Fibroblast of the aortic adventitia (primary cell): Measurements from ENCODE around the gene PSME3IP1. TPM values are rescaled to one million over a fixed set of nuclear protein-coding genes. Genes with fewer than 3 reads are reported as not detected.

Experiments used
- DNase-seq: peaks from one replicate; pipeline ENCODE4 v3.0.0-alpha.2; 2010; ENCODE audit warnings: low read depth
- H3K4me3 ChIP-seq: 2 replicates; pipeline ENCODE4 v1.5.1; 2011; ENCODE audit warnings: low read depth, mild to moderate bottlenecking, control low read depth, low read length, moderate library complexity
- total RNA-seq: library from RNA; depleted of rRNA; stranded (reverse); fragments of >200 nt; gene quantifications from 2 replicates; pipeline ENCODE4 v1.2.3, GENCODE V29; 2012; ENCODE audit warnings: low replicate concordance
- TF ChIP-seq, protein P1 (sequence below): IDR thresholded peaks from 2 replicates; pipeline ENCODE4 v1.5.1; 2011; ENCODE audit warnings: mild to moderate bottlenecking, low read length, control low read depth, inconsistent platforms; ENCODE audit not compliant: insufficient read depth

Gene PSME3IP1
- total RNA-seq, 1 donor, result 71.5 TPM

DNA sequence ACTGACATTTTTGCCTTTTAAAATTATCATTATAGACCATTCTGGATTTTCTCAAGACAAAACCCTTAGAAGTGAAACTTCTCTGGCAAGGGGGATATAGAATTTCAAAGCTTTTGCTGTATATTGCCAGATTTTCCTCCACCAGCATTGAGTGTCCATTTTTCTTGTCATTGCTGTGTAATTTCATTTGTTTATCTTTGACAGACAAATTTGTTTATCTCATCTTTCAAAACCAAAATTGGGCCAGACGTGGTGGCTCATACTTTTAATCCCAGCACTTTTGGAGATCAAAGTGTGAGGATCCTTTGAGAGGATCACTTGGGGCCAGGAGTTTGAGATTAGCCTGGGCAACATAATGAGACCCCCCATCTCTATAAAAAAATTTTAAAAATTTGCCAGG is 43.2 kb upstream of the PSME3IP1 start:
- TF ChIP-seq, protein P1, sequence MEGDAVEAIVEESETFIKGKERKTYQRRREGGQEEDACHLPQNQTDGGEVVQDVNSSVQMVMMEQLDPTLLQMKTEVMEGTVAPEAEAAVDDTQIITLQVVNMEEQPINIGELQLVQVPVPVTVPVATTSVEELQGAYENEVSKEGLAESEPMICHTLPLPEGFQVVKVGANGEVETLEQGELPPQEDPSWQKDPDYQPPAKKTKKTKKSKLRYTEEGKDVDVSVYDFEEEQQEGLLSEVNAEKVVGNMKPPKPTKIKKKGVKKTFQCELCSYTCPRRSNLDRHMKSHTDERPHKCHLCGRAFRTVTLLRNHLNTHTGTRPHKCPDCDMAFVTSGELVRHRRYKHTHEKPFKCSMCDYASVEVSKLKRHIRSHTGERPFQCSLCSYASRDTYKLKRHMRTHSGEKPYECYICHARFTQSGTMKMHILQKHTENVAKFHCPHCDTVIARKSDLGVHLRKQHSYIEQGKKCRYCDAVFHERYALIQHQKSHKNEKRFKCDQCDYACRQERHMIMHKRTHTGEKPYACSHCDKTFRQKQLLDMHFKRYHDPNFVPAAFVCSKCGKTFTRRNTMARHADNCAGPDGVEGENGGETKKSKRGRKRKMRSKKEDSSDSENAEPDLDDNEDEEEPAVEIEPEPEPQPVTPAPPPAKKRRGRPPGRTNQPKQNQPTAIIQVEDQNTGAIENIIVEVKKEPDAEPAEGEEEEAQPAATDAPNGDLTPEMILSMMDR, result no peak
- no peak for DNase-seq

DNA sequence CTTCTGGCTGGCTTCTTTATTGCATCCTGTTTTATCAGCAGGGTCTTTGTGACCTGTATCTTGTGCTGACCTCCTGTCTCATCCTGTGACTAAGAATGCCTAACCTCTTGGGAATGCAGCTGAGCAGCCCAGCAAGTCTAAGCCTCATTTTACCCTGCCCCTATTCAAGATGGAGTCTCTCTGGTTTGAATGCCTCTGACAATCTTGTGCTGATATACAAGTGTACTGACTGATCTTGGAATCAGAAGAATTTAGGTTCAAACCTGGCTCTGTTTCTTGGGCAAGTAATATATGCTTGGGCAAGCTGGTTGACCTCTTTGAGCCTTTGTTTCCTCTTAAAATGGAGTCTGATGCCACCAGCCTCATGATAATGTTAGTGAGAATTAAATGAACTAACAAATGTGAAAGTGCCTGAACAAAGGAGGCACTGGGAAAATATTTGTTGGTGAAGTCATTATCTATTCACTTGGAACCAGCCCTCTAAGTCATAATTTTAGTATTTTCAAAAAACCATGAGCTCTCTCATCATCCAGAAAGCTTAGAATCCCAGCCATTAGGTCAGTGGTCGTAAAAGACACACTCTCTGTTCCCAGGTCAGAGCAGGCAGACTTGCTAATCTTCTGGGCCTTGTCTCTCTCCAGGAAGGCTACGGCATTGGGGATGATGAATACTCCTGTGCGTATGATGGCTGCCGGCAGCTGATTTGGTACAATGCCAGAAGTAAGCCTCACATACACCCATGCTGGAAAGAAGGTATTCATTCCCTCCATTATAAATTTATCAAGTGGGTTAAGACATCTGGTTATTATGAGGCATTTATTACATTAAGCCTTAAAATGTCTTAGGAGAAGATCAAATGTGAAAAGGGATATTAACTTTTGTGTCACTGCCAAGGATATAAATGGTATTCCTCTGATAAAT is 41.1 kb upstream of the PSME3IP1 start:
- H3K4me3 ChIP-seq, result no peak overlapping the region
- DNase-seq, result no peak
- TF ChIP-seq, protein P1, result no peak

More for the DNA sequence above, 43.2 kb upstream of the PSME3IP1 start:
- no peak overlapping the region for H3K4me3 ChIP-seq

DNA sequence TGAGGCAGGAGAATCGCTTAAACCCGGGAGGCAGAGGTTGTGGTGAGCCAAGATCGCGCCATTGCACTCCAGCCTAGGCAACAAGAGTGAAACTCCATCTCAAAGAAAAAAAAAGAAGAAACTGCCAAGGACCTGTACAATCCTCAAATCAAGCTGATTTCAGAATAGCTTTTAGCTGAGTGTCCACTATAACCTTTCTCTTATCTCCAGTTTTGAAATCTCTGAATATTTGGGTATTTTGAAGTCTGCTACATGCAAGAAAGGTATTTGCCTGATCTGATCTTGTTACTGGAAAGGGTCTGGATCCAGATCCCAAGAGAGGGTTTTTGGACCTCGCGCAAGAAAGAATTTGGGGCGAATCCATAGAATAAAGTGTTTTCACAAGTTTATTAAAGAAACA is 40.1 kb upstream of the PSME3IP1 start:
- no peak for DNase-seq
- H3K4me3 ChIP-seq, result no peak overlapping the region
- TF ChIP-seq, protein P1, result no peak

DNA sequence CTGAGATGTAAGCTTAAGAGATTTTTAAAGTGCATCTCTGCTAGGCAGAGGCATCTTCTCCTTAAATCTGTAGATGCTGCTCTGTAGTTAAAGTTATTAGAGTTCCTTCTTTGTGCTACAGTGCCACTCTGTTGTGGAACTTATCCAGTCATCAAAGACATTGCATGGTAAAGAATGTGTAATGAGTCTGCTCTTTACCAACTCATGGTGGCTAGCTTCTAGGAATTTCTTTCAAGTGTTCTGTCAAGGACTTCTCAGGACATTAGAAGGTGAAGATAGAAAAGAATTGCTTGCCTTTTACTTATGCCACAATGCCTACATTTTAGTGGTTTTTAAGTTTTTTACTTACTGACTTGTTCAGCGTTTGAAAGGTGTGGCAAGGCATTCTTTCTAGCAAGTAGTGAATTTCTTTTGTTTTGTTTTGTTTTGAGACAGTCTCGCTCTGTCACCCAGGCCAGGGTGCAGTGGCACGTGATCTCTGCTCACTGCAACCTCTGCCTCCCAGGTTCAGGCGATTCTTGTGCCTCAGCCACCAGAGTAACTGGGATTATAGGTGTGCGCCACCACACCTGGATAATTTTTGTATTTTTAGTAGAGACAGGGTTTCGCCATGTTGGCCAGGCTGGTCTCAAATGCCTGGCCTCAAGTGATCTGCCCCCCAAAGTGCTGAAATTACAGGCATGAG is 39.0 kb upstream of the PSME3IP1 start:
- no peak for DNase-seq
- no peak overlapping the region for H3K4me3 ChIP-seq
- TF ChIP-seq, protein P1, result no peak

DNA sequence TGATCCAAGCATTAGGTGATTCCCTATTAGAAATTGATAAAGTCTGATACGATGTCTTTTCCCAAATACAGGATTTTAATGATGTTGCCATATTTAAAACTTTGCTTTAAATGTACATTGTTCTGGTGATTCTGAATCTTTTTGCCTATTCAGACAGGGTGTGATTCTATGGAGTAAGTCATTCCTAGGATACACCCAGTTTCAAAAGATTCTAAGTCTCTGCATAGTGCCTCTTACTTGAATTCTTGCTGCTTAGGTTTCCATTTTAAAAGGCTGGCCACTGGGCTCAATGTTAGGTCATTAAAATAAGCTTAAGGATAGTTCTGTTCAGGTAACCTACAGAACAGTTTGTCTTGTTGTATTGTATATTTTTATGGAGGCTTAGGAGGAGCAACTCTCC is 37.2 kb upstream of the PSME3IP1 start:
- DNase-seq, result no peak

DNA sequence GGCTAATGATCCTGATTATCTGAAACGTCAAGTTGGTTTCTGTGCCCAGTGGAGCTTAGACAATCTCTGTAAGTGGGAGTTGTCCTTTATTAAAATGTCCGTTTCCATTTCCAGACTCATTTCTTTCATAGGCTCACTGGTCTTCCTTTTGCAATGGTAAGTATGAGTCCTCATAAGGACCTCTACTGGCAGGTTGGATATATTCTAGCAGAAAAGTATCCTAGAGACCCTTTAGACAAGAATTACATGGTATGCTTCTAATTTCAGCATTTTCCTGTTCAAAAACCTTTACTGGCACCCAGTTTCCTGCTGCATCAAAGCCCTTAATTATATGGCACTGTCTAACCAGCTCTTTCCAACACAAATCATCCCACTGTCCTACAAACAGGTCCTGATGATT is 31.1 kb upstream of the PSME3IP1 start:
- TF ChIP-seq, protein P1, result no peak
- no peak overlapping the region for H3K4me3 ChIP-seq
- no peak for DNase-seq

More for the DNA sequence above, 37.2 kb upstream of the PSME3IP1 start:
- no peak overlapping the region for H3K4me3 ChIP-seq
- TF ChIP-seq, protein P1, result no peak
